Glutamatergic neuron (in vitro differentiated cells): ENCODE measurements around the gene CFAP141. TPM values are rescaled to one million over a fixed set of nuclear protein-coding genes. Genes with fewer than 3 reads are reported as not detected.

Experiments used
- DNase-seq: peaks from one replicate; pipeline ENCODE4 v3.0.0; 2022
- H3K27ac Mint-ChIP-seq: one replicate; pipeline ENCODE4 v1.8.0; 2020; ENCODE audit warnings: mild to moderate bottlenecking, mixed read lengths, inconsistent platforms; ENCODE audit not compliant: unreplicated experiment
- H3K27me3 Mint-ChIP-seq: one replicate; pipeline ENCODE4 v1.8.0; 2020; ENCODE audit warnings: mild to moderate bottlenecking, moderate library complexity, mixed read lengths, inconsistent platforms; ENCODE audit not compliant: unreplicated experiment
- H3K36me3 Mint-ChIP-seq: one replicate; pipeline ENCODE4 v1.8.0; 2020; ENCODE audit warnings: mild to moderate bottlenecking, mixed read lengths, inconsistent platforms; ENCODE audit not compliant: unreplicated experiment
- H3K4me1 Mint-ChIP-seq: one replicate; pipeline ENCODE4 v1.8.0; 2020; ENCODE audit warnings: mild to moderate bottlenecking, low read depth, mixed read lengths, inconsistent platforms; ENCODE audit not compliant: unreplicated experiment
- H3K4me3 Mint-ChIP-seq: one replicate; pipeline ENCODE4 v1.8.0; 2020; ENCODE audit warnings: mild to moderate bottlenecking, mixed read lengths, inconsistent platforms; ENCODE audit not compliant: unreplicated experiment
- H3K9me3 Mint-ChIP-seq: one replicate; pipeline ENCODE4 v1.8.0; 2020; ENCODE audit warnings: mild to moderate bottlenecking, moderate library complexity, mixed read lengths, inconsistent platforms; ENCODE audit not compliant: unreplicated experiment
- CTCF ChIP-seq: fragments of 200-600 bp; sonication (generic); IDR thresholded peaks from one replicate; pipeline ENCODE4 v1.5.0; 2021; ENCODE audit not compliant: partially characterized antibody, unreplicated experiment
- total RNA-seq: library from RNA; stranded (reverse); fragmentation: NEBNext Ultra II Directional; extraction: Animal tissue kit (Norgen Biotek cat#: 25700); gene quantifications from one replicate; pipeline ENCODE4 v1.2.1, GENCODE V29; 2021; ENCODE audit not compliant: unreplicated experiment

CFAP141 gene
- total RNA-seq, 1 donor from 2014 or later = not detected

- H3K4me3 Mint-ChIP-seq = peak overlapping the region; percentile 97
- peaks cover 8% of the 10 kb centered on the region for H3K27me3 Mint-ChIP-seq
- no peak for DNase-seq
- peaks cover 15% of the 10 kb centered on the region for H3K9me3 Mint-ChIP-seq
- no peak for TF ChIP-seq CTCF
- H3K4me1 Mint-ChIP-seq = peaks cover 27% of the 10 kb centered on the region
- H3K27ac Mint-ChIP-seq = no peak overlapping the region
- H3K36me3 Mint-ChIP-seq = no peaks in the 10 kb centered on the region
Observed at GRCh38 chr1:154223621-154224020, 17.5 kb upstream of the CFAP141 start.

GRCh38 chr1:154222918-154223317, 16.8 kb upstream of the CFAP141 start:
- Mint-ChIP-seq H3K27me3 (peaks cover 8% of the 10 kb centered on the region), H3K9me3 (peaks cover 15% of the 10 kb centered on the region), H3K4me3 (peak overlapping the region; percentile 97), H3K27ac (no peak overlapping the region), H3K36me3 (no peaks in the 10 kb centered on the region), H3K4me1 (peaks cover 31% of the 10 kb centered on the region)
- no peak for TF ChIP-seq CTCF
- no peak for DNase-seq

GRCh38 chr1:154222518-154222917, 16.4 kb upstream of the CFAP141 start:
- Mint-ChIP-seq H3K4me3 (peak overlapping the region; percentile 97), H3K4me1 (peaks cover 31% of the 10 kb centered on the region), H3K9me3 (peaks cover 15% of the 10 kb centered on the region), H3K27ac (peak overlapping the region; percentile 98), H3K36me3 (no peaks in the 10 kb centered on the region), H3K27me3 (peaks cover 8% of the 10 kb centered on the region)
- DNase-seq = no peak
- TF ChIP-seq CTCF = no peak

DNA sequence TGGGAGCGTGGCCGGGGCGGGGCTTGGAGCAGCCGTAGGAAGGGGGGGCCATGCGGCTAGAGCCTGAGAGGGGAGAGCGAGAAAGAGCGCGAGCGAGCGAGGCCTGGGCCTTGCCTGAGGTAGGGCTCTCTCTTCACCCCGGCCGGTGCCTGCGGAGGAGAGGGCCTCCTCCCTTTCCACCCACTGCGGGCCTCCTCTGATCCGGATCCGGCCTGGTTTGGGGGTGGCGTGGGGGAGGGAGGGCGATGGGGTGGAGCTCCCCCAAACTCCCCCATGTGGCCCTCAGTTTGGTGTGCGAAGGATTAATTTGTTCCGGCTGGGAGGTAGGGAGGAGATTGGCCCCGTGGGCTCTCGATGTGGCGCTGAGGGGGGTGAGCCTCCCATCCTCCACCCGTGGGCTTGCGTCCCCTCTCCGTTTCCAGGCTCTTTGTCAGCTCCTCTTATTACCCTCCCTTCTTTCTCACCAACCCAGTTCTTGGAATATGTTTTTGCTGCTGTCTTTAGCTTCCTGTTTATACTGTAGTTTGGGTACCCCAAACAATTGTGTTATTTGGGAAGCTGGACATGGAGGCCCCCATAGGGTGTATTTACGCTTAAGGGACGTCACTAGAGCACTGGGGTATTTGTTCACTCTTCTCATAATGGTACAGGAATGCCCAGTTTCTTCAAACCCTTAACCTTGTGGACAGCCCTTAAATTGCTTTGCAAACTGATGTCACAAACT, 15.3 kb upstream of the CFAP141 start:
- H3K4me3 Mint-ChIP-seq = peak overlapping the region; percentile 97
- H3K36me3 Mint-ChIP-seq = no peaks in the 10 kb centered on the region
- peaks cover 31% of the 10 kb centered on the region for H3K4me1 Mint-ChIP-seq
- peak overlapping the region; percentile 98 for H3K27ac Mint-ChIP-seq
- DNase-seq = peak; percentile 61
- peaks cover 8% of the 10 kb centered on the region for H3K27me3 Mint-ChIP-seq
- no peak for TF ChIP-seq CTCF
- H3K9me3 Mint-ChIP-seq = peaks cover 15% of the 10 kb centered on the region

GRCh38 chr1:154220970-154221277, 14.8 kb upstream of the CFAP141 start:
- DNase-seq = no peak
- peaks cover 8% of the 10 kb centered on the region for H3K27me3 Mint-ChIP-seq
- peaks cover 31% of the 10 kb centered on the region for H3K4me1 Mint-ChIP-seq
- H3K27ac Mint-ChIP-seq = peak overlapping the region; percentile 98
- H3K4me3 Mint-ChIP-seq = peak overlapping the region; percentile 97
- H3K36me3 Mint-ChIP-seq = no peaks in the 10 kb centered on the region
- no peak for TF ChIP-seq CTCF
- peaks cover 15% of the 10 kb centered on the region for H3K9me3 Mint-ChIP-seq
